DOHH2 (cell line): Measurements from ENCODE around the gene SRGAP3.

Experiments
- H3F3A ChIP-seq: fragments of 200-600 bp; sonication (generic), shearing (Covaris generic); 2 replicates; pipeline ENCODE4 v1.6.0; 2016; ENCODE audit warnings: antibody characterized with exemption, mild to moderate bottlenecking; ENCODE audit not compliant: control insufficient read depth, insufficient read depth
- H3K27ac ChIP-seq: fragments of 200-600 bp; sonication (generic); 2 replicates; pipeline ENCODE4 v1.5.1; 2014; ENCODE audit warnings: low read depth, mild to moderate bottlenecking, low read length, moderate library complexity
- H3K27me3 ChIP-seq: fragments of 200-600 bp; sonication (generic); 2 replicates; pipeline ENCODE4 v1.6.1; 2014; ENCODE audit warnings: mild to moderate bottlenecking, low read length, mixed read lengths; ENCODE audit not compliant: control insufficient read depth
- H3K36me3 ChIP-seq: fragments of 200-600 bp; sonication (generic); 2 replicates; pipeline ENCODE4 v1.6.1; 2014; ENCODE audit warnings: mild to moderate bottlenecking, low read length, moderate library complexity, mixed read lengths; ENCODE audit not compliant: control insufficient read depth
- H3K4me1 ChIP-seq: fragments of 200-600 bp; sonication (generic); 2 replicates; pipeline ENCODE4 v1.6.1; 2014; ENCODE audit warnings: mild to moderate bottlenecking, low read length, mixed read lengths; ENCODE audit not compliant: control insufficient read depth
- H3K4me2 ChIP-seq: fragments of 200-600 bp; sonication (generic); 2 replicates; pipeline ENCODE4 v1.6.0; 2014; ENCODE audit warnings: mild to moderate bottlenecking, low read length, moderate library complexity
- H3K4me3 ChIP-seq: fragments of 200-600 bp; sonication (generic); 2 replicates; pipeline ENCODE4 v1.5.1; 2014; ENCODE audit warnings: mild to moderate bottlenecking, low read length, mixed read lengths
- H3K79me2 ChIP-seq: fragments of 200-600 bp; sonication (generic); 2 replicates; pipeline ENCODE4 v1.6.1; 2014; ENCODE audit warnings: mild to moderate bottlenecking, low read length, mixed read lengths; ENCODE audit not compliant: control insufficient read depth
- H3K9me2 ChIP-seq: fragments of 200-600 bp; sonication (generic); replicated peaks from 2 replicates; pipeline ENCODE4 v1.6.1; 2014; ENCODE audit warnings: mild to moderate bottlenecking, low read length, mixed read lengths; ENCODE audit not compliant: control insufficient read depth
- H3K9me3 ChIP-seq: fragments of 200-600 bp; sonication (generic); 2 replicates; pipeline ENCODE4 v1.6.1; 2014; ENCODE audit warnings: antibody characterized with exemption, low read length, mixed read lengths; ENCODE audit not compliant: control insufficient read depth, insufficient read depth
- H4K20me1 ChIP-seq: fragments of 200-600 bp; sonication (generic); 2 replicates; pipeline ENCODE4 v1.6.0; 2014; ENCODE audit warnings: low read depth, mild to moderate bottlenecking, antibody characterized with exemption, low read length, moderate library complexity; ENCODE audit not compliant: control insufficient read depth, insufficient read depth
- EZH2phosphoT487 ChIP-seq: fragments of 200-600 bp; sonication (generic); IDR thresholded peaks from 2 replicates; pipeline ENCODE4 v1.6.1; 2017; ENCODE audit warnings: borderline replicate concordance, mild to moderate bottlenecking, antibody characterized with exemption, low read length, moderate library complexity, mixed read lengths
- TF ChIP-seq, protein P1 (sequence below): fragments of 200-600 bp; sonication (generic); IDR thresholded peaks from one replicate; pipeline ENCODE4 v1.5.1; 2014; ENCODE audit warnings: antibody characterized with exemption, mild to moderate bottlenecking, low read depth, low read length; ENCODE audit not compliant: poor library complexity, severe bottlenecking

SRGAP3 gene

DNA sequence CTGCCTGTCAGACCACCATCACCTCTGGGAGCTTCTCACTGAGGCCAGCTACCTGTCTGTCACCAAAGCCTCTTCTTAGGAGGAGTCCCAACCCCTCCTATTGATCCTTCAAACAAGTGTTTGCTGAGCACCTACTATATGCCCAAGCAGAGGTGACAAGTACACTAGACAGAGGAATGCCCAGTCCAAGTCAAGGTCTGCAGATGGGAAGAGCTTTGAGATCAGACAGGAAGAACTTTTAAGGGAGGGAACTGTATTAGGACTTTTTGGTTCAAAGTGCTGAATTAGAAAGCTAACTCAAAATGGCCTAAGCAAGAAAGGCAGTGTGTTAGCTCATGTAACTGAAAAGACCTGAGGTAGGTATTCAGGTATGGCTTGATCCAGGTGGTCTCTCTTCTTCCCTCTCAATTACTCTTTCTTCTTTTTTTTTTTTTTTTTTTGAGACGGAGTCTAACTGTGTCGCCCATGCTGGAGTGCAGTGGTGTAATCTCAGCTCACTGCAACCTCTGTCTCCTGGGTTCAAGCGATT, 282.6 kb downstream of the SRGAP3 start:
- Histone ChIP-seq H3K9me2 (no peaks in the 10 kb centered on the region), H3K4me1 (peaks cover 12% of the 10 kb centered on the region), H3K4me2 (no peak overlapping the region)

DNA sequence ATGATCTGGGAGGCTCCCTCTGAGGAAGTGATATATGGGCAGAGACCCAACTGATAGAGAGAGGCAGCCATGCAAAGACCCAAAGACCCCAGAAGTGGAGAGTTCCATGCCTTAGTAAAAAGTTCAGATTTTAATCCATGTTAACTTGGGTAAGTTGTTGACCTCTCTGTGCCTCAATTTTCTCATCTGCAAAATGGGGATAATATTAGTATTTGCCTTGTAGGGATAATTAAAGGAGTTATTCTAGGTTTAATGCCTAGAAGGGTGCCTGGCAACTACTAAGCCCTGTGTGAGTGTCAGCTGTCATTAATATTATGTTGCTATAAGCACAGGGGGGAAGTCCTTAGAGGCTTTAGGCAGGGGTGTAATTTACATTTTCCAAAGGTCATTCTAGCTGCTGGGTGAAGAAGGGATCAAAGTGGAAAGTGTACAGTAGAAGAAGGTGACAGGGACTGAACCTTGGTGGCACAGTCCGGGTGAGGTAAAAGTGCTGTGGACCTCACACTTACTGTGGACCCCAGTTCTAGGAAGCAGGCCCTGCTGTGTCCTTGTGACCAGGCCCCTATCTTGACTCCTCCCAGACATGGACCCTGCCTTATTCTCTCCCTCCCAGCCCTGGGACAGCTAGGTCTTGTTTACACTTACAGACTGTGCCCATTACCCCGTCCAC, 283.2 kb downstream of the SRGAP3 start:
- Histone ChIP-seq H3K36me3 (peaks cover 13% of the 10 kb centered on the region), H3K79me2 (peaks cover 20% of the 10 kb centered on the region), H3F3A (no peaks in the 10 kb centered on the region), H4K20me1 (no peaks in the 10 kb centered on the region), H3K9me2 (no peaks in the 10 kb centered on the region), H3K27me3 (peaks cover 17% of the 10 kb centered on the region), H3K4me2 (no peak overlapping the region), H3K9me3 (no peaks in the 10 kb centered on the region), H3K27ac (no peak overlapping the region), H3K4me1 (peaks cover 18% of the 10 kb centered on the region), H3K4me3 (no peak overlapping the region)
- TF ChIP-seq EZH2phosphoT487 = no peak
- TF ChIP-seq, protein P1, sequence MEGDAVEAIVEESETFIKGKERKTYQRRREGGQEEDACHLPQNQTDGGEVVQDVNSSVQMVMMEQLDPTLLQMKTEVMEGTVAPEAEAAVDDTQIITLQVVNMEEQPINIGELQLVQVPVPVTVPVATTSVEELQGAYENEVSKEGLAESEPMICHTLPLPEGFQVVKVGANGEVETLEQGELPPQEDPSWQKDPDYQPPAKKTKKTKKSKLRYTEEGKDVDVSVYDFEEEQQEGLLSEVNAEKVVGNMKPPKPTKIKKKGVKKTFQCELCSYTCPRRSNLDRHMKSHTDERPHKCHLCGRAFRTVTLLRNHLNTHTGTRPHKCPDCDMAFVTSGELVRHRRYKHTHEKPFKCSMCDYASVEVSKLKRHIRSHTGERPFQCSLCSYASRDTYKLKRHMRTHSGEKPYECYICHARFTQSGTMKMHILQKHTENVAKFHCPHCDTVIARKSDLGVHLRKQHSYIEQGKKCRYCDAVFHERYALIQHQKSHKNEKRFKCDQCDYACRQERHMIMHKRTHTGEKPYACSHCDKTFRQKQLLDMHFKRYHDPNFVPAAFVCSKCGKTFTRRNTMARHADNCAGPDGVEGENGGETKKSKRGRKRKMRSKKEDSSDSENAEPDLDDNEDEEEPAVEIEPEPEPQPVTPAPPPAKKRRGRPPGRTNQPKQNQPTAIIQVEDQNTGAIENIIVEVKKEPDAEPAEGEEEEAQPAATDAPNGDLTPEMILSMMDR = no peak

More for the DNA sequence above, 282.6 kb downstream of the SRGAP3 start:
- H4K20me1 ChIP-seq = no peaks in the 10 kb centered on the region
- TF ChIP-seq, protein P1 = no peak
- TF ChIP-seq EZH2phosphoT487 = no peak
- H3K9me3 ChIP-seq = no peaks in the 10 kb centered on the region
- H3K27me3 ChIP-seq = peaks cover 19% of the 10 kb centered on the region
- H3K4me3 ChIP-seq = no peak overlapping the region
- H3K27ac ChIP-seq = no peak overlapping the region
- no peaks in the 10 kb centered on the region for H3F3A ChIP-seq
- peaks cover 8% of the 10 kb centered on the region for H3K36me3 ChIP-seq
- peaks cover 14% of the 10 kb centered on the region for H3K79me2 ChIP-seq

DNA sequence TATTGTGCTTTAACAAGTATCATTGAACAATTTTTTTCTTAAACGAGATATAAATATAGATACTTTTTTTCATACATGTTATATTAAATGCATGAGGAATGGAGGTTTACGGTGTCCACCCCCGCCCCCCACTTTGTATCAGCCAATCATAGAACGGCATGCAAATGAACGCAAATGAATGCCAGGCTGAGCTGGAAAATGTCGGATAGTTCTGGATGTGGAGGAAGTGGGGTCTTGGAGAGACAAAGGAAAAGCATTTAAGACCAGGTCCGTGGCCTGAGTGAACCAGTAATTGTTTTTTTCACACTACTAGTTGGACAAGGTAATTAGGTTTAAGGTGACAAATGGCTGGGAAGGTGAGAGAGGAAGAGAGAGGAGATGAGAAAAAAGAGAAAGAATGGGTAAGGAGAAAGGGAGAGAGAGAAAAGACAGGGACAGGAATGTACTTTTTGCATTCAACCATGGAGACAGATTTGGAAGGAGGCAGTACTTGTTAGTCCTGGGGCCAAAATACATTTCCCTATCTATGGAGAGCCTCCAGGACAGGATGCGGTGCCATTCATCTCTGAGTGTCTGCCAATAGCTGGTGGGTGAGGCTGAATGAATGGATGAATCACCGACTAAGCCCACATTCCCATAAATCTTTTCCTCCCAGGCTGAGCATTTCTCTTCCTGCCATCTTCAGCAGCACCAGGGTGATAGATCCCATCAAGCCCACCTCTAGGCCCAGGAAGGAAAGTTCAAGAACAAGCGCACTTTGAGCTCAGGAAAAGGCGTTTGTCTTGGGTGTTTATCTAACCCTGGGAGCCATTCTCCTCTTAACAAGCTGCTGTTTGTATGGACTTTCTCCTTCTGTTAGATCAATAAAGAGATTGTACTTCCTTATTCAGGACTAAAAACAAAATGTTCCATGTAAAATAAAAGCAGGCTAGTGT, 284.7 kb downstream of the SRGAP3 start:
- Histone ChIP-seq H3K36me3 (peaks cover 29% of the 10 kb centered on the region), H3K4me2 (no peak overlapping the region), H3K27ac (no peak overlapping the region), H3K4me3 (no peak overlapping the region), H3K4me1 (peaks cover 33% of the 10 kb centered on the region), H3K27me3 (peaks cover 15% of the 10 kb centered on the region), H4K20me1 (0 out of 2 replicates have a peak, but pooled peaks cover 3% of the 10 kb centered on the region), H3K9me2 (no peaks in the 10 kb centered on the region), H3K9me3 (no peaks in the 10 kb centered on the region), H3K79me2 (peaks cover 36% of the 10 kb centered on the region), H3F3A (no peaks in the 10 kb centered on the region)
- TF ChIP-seq, protein P1 = no peak
- TF ChIP-seq EZH2phosphoT487 = no peak
